ENCODE results near the gene PLEKHG4. TPM values are rescaled to one million over a fixed set of nuclear protein-coding genes. Genes with fewer than 3 reads are reported as not detected.

The PLEKHG4 gene
- total RNA-seq, 2 donors from 2014 or later = 7.7 to 57.8 TPM

- TF ChIP-seq POLR2AphosphoS5 (IDR thresholded peaks at IDR 0.05) = no peak
- no peak for TF ChIP-seq CTCF (IDR thresholded peaks at IDR 0.05)
- TF ChIP-seq POLR2A (IDR thresholded peaks at IDR 0.05) = no peak
- Histone ChIP-seq H3K4me3 (no peak overlapping the region), H3K27me3 (replicated peaks; ENCODE audit: insufficient read depth) (no peaks in the 10 kb centered on the region), H3K27ac (no peak overlapping the region), H3K4me1 (replicated peaks) (peaks cover 4% of the 10 kb centered on the region), H3K36me3 (no peaks in the 10 kb centered on the region), H3K9me3 (no peaks in the 10 kb centered on the region)
- intact Hi-C loops (cut with DNase I) = no loop called here
- 81% methylated on average over 4 of the region's 4 CpGs for WGBS
- no peak for DNase-seq (ENCODE audit: low spot score)
Measured at GRCh38 chr16:67277294-67277998, 1.9 kb upstream of the PLEKHG4 start.

GRCh38 chr16:67277999-67278772, 1.1 kb upstream of the PLEKHG4 start:
- Histone ChIP-seq H3K27ac (peak overlapping the region; percentile 1 to 22), H3K4me3 (peak overlapping the region; percentile 44 to 48), H3K27me3 (replicated peaks; ENCODE audit: insufficient read depth) (no peaks in the 10 kb centered on the region), H3K36me3 (no peaks in the 10 kb centered on the region), H3K4me1 (replicated peaks) (peaks cover 4% of the 10 kb centered on the region), H3K9me3 (no peaks in the 10 kb centered on the region)
- 64% methylated on average over 13 of the region's 13 CpGs for WGBS
- no peak for TF ChIP-seq POLR2AphosphoS5 (IDR thresholded peaks at IDR 0.05)
- TF ChIP-seq CTCF (IDR thresholded peaks at IDR 0.05) = no peak
- no peak for TF ChIP-seq POLR2A (IDR thresholded peaks at IDR 0.05)
- no peak for DNase-seq (ENCODE audit: low spot score)
- intact Hi-C loops (cut with DNase I) = no loop called here

GRCh38 chr16:67278773-67279295, 498 bp upstream of the PLEKHG4 start:
- 4% methylated on average over 29 of the region's 42 CpGs for WGBS
- Histone ChIP-seq H3K9me3 (no peaks in the 10 kb centered on the region), H3K27me3 (replicated peaks; ENCODE audit: insufficient read depth) (no peaks in the 10 kb centered on the region), H3K4me3 (peak overlapping the region; percentile 44 to 48), H3K36me3 (no peaks in the 10 kb centered on the region), H3K27ac (peak overlapping the region; percentile 1 to 22), H3K4me1 (replicated peaks) (peaks cover 4% of the 10 kb centered on the region)
- TF ChIP-seq CTCF (IDR thresholded peaks at IDR 0.05) = peak in 1 of 4 experiments; percentile 30
- TF ChIP-seq POLR2AphosphoS5 (IDR thresholded peaks at IDR 0.05) = no peak
- DNase-seq (ENCODE audit: low spot score) = no peak
- intact Hi-C loops (cut with DNase I) = no loop called here

GRCh38 chr16:67280090-67281015, 1.0 kb downstream of the PLEKHG4 start:
- no peak overlapping the region for H3K27ac ChIP-seq
- no peak for DNase-seq (ENCODE audit: low spot score)
- TF ChIP-seq CTCF (IDR thresholded peaks at IDR 0.05) (no peak), POLR2AphosphoS5 (IDR thresholded peaks at IDR 0.05) (no peak), POLR2A (IDR thresholded peaks at IDR 0.05) (no peak)
- intact Hi-C loops (cut with DNase I) = loop anchor here (10.0 kb wide), 1 partner anchor 114 kb away; the partner anchor contains the start of gene TPPP3
- peaks cover 4% of the 10 kb centered on the region for H3K4me1 ChIP-seq (replicated peaks)
- no peaks in the 10 kb centered on the region for H3K27me3 ChIP-seq (replicated peaks; ENCODE audit: insufficient read depth)
- no peaks in the 10 kb centered on the region for H3K36me3 ChIP-seq
- 90% methylated on average over 14 of the region's 15 CpGs for WGBS
- H3K4me3 ChIP-seq = no peak overlapping the region
- no peaks in the 10 kb centered on the region for H3K9me3 ChIP-seq
